H1 (cell line): Measurements from ENCODE around the gene CS. TPM values are rescaled to one million over a fixed set of nuclear protein-coding genes. Genes with fewer than 3 reads are reported as not detected.

ENCODE experiments used
- BACH1 ChIP-seq: IDR thresholded peaks from 2 replicates; pipeline ENCODE4 v1.6.1; 2012; ENCODE audit warnings: low read length, improper control_type of control experiment
- CHD7 ChIP-seq: fragments of 300-600 bp; sonication (generic); IDR thresholded peaks from 2 replicates; pipeline ENCODE4 v1.7.1; 2012; ENCODE audit warnings: low read length, moderate library complexity, mild to moderate bottlenecking, inconsistent platforms; ENCODE audit not compliant: insufficient replicate concordance
- CREB1 ChIP-seq: IDR thresholded peaks from 2 replicates; pipeline ENCODE4 v1.6.1; 2012; ENCODE audit warnings: inconsistent platforms
- SUZ12 ChIP-seq: fragments of 200-600 bp; sonication (generic); IDR thresholded peaks from 2 replicates; pipeline ENCODE4 v1.6.1; 2012; ENCODE audit warnings: mild to moderate bottlenecking, inconsistent platforms, low read length, moderate library complexity, mixed read lengths
- polyA plus RNA-seq, 7 experiments: library from polyadenylated mRNA; depleted of rRNA in 3 of 7; stranded (reverse) in 5 of 7; unstranded in 2 of 7; fragments of >200 nt in 5 of 7; fragments of 200-250 nt in 2 of 7; gene quantifications; 1 replicate in 5 of 7; 2 replicates in 1 of 7; 4 replicates in 1 of 7; pipeline versions ENCODE4 v1.2.1 to v1.2.3, GENCODE V29; 2011 to 2013; ENCODE audit warnings: missing spikeins in 2 of 7, mixed read lengths in 2 of 7
- total RNA-seq: library from RNA; stranded (reverse); fragmentation: NEBNext Ultra II Directional; extraction: Animal tissue kit (Norgen Biotek cat#: 25700); gene quantifications from 2 replicates; pipeline ENCODE4 v1.2.1, GENCODE V29; 2021

CS gene
- total and polyA plus RNA-seq, 2 of the 8 experiments (the other 6 are each of a cell fraction or from before 2014, with no cell fraction given), result 96.6 to 238 TPM

- TF ChIP-seq CHD7 (no peak), SUZ12 (no peak), BACH1 (no peak), CREB1 (no peak)
- TF ChIP-seq, all 59 proteins: peak for 2
Measured at GRCh38 chr12:56317675-56318074, 17.5 kb upstream of the CS start (continued).
